ENCODE results near the gene ECE2.
A peak's percentile ranks its signal among the peaks of the same experiment; 100 is the strongest.

GRCh38 chr3:184316792-184317191 is 41.0 kb downstream of the ECE2 start:
- TF ChIP-seq CTCF (IDR thresholded peaks at IDR 0.05) (no peak), POLR2AphosphoS5 (IDR thresholded peaks at IDR 0.05; ENCODE audit: low read depth, low read length) (0 out of 2 replicates have a peak, but pooled peaks have one; percentile 24), TCF7L2 (IDR thresholded peaks at IDR 0.05; ENCODE audit: low read depth, low read length) (no peak)
